HEK293 (cell line): ENCODE results near the gene WDFY2.

Experiments used
- BCL6B ChIP-seq: fragments of 450-650 bp; formaldehyde crosslinking; IDR thresholded peaks from 2 replicates; pipeline ENCODE4 v1.5.1; 2017; ENCODE audit warnings: missing biosample characterization, missing genetic modification characterization
- FEZF1 ChIP-seq: fragments of 450-650 bp; formaldehyde crosslinking; IDR thresholded peaks from 2 replicates; pipeline ENCODE4 v1.5.1; 2016; ENCODE audit warnings: missing biosample characterization, missing genetic modification characterization
- GLI2 ChIP-seq: fragments of 450-650 bp; formaldehyde crosslinking; IDR thresholded peaks from 2 replicates; pipeline ENCODE4; 2017; ENCODE audit warnings: missing biosample characterization, missing genetic modification characterization, low read depth, borderline replicate concordance
- PBX3 ChIP-seq: sonication (generic); formaldehyde crosslinking; IDR thresholded peaks from 2 replicates; pipeline ENCODE4 v1.8.1; 2022; ENCODE audit warnings: mild to moderate bottlenecking, moderate library complexity, missing genetic modification reagents
- SETDB1 ChIP-seq: IDR thresholded peaks from one replicate; pipeline ENCODE4 v1.6.1; 2017; ENCODE audit warnings: mild to moderate bottlenecking, low read length, moderate library complexity, mixed read lengths; ENCODE audit not compliant: insufficient read length
- SP2 ChIP-seq: fragments of 450-650 bp; formaldehyde crosslinking; IDR thresholded peaks from 2 replicates; pipeline ENCODE4 v1.5.1; 2016; ENCODE audit warnings: missing biosample characterization, missing genetic modification characterization
- TCF7L2 ChIP-seq: IDR thresholded peaks from 2 replicates; pipeline ENCODE4 v1.6.1; 2011; ENCODE audit warnings: low read depth, mild to moderate bottlenecking, inconsistent platforms, low read length, moderate library complexity, borderline replicate concordance
- ZBTB17 ChIP-seq: fragments of 450-650 bp; formaldehyde crosslinking; IDR thresholded peaks from 2 replicates; pipeline ENCODE4 v1.5.1; 2016; ENCODE audit warnings: missing biosample characterization, missing genetic modification characterization
- ZBTB21 ChIP-seq: fragments of 450-650 bp; formaldehyde crosslinking; IDR thresholded peaks from 2 replicates; pipeline ENCODE4 v1.5.1; 2017; ENCODE audit warnings: missing biosample characterization, missing genetic modification characterization
- ZBTB44 ChIP-seq: fragments of 450-650 bp; IDR thresholded peaks from 2 replicates; pipeline ENCODE4 v1.5.1; 2018; ENCODE audit warnings: missing biosample characterization, mild to moderate bottlenecking, missing genetic modification characterization
- ZBTB48 ChIP-seq: fragments of 450-650 bp; formaldehyde crosslinking; IDR thresholded peaks from 2 replicates; pipeline ENCODE4 v1.5.1; 2016; ENCODE audit warnings: missing biosample characterization, missing genetic modification characterization
- ZFHX2 ChIP-seq: fragments of 450-650 bp; formaldehyde crosslinking; conservative IDR thresholded peaks from 2 replicates; pipeline ENCODE4 v1.5.1; 2016; ENCODE audit warnings: missing biosample characterization, missing genetic modification characterization
- ZFP3 ChIP-seq: fragments of 450-650 bp; formaldehyde crosslinking; IDR thresholded peaks from 2 replicates; pipeline ENCODE4 v1.5.1; 2016; ENCODE audit warnings: low read depth, missing biosample characterization, missing genetic modification characterization
- ZFP69B ChIP-seq: fragments of 450-650 bp; formaldehyde crosslinking; IDR thresholded peaks from 2 replicates; pipeline ENCODE4 v1.5.1; 2016; ENCODE audit warnings: missing biosample characterization, missing genetic modification characterization
- ZNF140 ChIP-seq: fragments of 450-650 bp; formaldehyde crosslinking; IDR thresholded peaks from 2 replicates; pipeline ENCODE4 v1.5.1; 2016; ENCODE audit warnings: missing biosample characterization, missing genetic modification characterization
- ZNF174 ChIP-seq: fragments of 450-650 bp; formaldehyde crosslinking; IDR thresholded peaks from 2 replicates; pipeline ENCODE4 v1.5.0; 2017; ENCODE audit warnings: missing biosample characterization, mild to moderate bottlenecking, missing genetic modification characterization
- ZNF223 ChIP-seq: fragments of 450-650 bp; formaldehyde crosslinking; IDR thresholded peaks from 2 replicates; pipeline ENCODE4 v1.5.1; 2016; ENCODE audit warnings: missing biosample characterization, missing genetic modification characterization
- ZNF239 ChIP-seq: fragments of 450-650 bp; formaldehyde crosslinking; IDR thresholded peaks from 2 replicates; pipeline ENCODE4 v1.5.1; 2016; ENCODE audit warnings: missing biosample characterization, missing genetic modification characterization
- ZNF24 ChIP-seq: fragments of 450-650 bp; formaldehyde crosslinking; IDR thresholded peaks from 2 replicates; pipeline ENCODE4 v1.5.1; 2016; ENCODE audit warnings: missing biosample characterization, missing genetic modification characterization
- ZNF302 ChIP-seq: fragments of 450-650 bp; formaldehyde crosslinking; IDR thresholded peaks from 2 replicates; pipeline ENCODE4 v1.5.1; 2016; ENCODE audit warnings: missing biosample characterization, missing genetic modification characterization, low read depth
- ZNF350 ChIP-seq: fragments of 450-650 bp; formaldehyde crosslinking; IDR thresholded peaks from 2 replicates; pipeline ENCODE4 v1.5.0; 2017; ENCODE audit warnings: missing biosample characterization, mild to moderate bottlenecking, missing genetic modification characterization
- ZNF426 ChIP-seq: fragments of 450-650 bp; formaldehyde crosslinking; IDR thresholded peaks from 2 replicates; pipeline ENCODE4 v1.5.1; 2017; ENCODE audit warnings: missing biosample characterization, missing genetic modification characterization, mild to moderate bottlenecking, inconsistent platforms, moderate library complexity
- ZNF513 ChIP-seq: fragments of 450-650 bp; IDR thresholded peaks from 2 replicates; pipeline ENCODE4 v1.5.1; 2018; ENCODE audit warnings: missing biosample characterization, missing genetic modification characterization
- ZNF530 ChIP-seq: fragments of 450-650 bp; formaldehyde crosslinking; IDR thresholded peaks from 2 replicates; pipeline ENCODE4 v1.5.1; 2016; ENCODE audit warnings: low read depth, missing biosample characterization, missing genetic modification characterization
- ZNF621 ChIP-seq: fragments of 450-650 bp; formaldehyde crosslinking; IDR thresholded peaks from 2 replicates; pipeline ENCODE4 v1.5.1; 2017; ENCODE audit warnings: missing biosample characterization, missing genetic modification characterization
- ZNF624 ChIP-seq: fragments of 450-650 bp; formaldehyde crosslinking; IDR thresholded peaks from 2 replicates; pipeline ENCODE4 v1.5.1; 2017; ENCODE audit warnings: missing biosample characterization, missing genetic modification characterization
- ZNF626 ChIP-seq: fragments of 450-650 bp; sonication (Bioruptor Pico); formaldehyde crosslinking; IDR thresholded peaks from 2 replicates; pipeline ENCODE4 v1.5.1; 2018; ENCODE audit warnings: missing biosample characterization, missing genetic modification characterization, inconsistent platforms
- ZNF629 ChIP-seq: fragments of 450-650 bp; formaldehyde crosslinking; IDR thresholded peaks from 2 replicates; pipeline ENCODE4 v1.5.1; 2017; ENCODE audit warnings: missing biosample characterization, missing genetic modification characterization
- ZNF658 ChIP-seq: fragments of 450-650 bp; formaldehyde crosslinking; IDR thresholded peaks from 2 replicates; pipeline ENCODE4; 2016; ENCODE audit warnings: missing biosample characterization, missing genetic modification characterization
- ZNF701 ChIP-seq: fragments of 450-650 bp; formaldehyde crosslinking; IDR thresholded peaks from 2 replicates; pipeline ENCODE4 v1.5.1; 2016; ENCODE audit warnings: missing biosample characterization, missing genetic modification characterization
- ZNF792 ChIP-seq: fragments of 450-650 bp; formaldehyde crosslinking; IDR thresholded peaks from 2 replicates; pipeline ENCODE4 v1.5.1; 2016; ENCODE audit warnings: missing biosample characterization, missing genetic modification characterization
- ZNF830 ChIP-seq: fragments of 450-650 bp; IDR thresholded peaks from 2 replicates; pipeline ENCODE4 v1.5.0; 2018; ENCODE audit warnings: missing biosample characterization, missing genetic modification characterization, low read depth, mild to moderate bottlenecking, moderate library complexity
- ZSCAN16 ChIP-seq: fragments of 450-650 bp; formaldehyde crosslinking; IDR thresholded peaks from 2 replicates; pipeline ENCODE4 v1.5.1; 2016; ENCODE audit warnings: missing biosample characterization, missing genetic modification characterization

The WDFY2 gene

DNA sequence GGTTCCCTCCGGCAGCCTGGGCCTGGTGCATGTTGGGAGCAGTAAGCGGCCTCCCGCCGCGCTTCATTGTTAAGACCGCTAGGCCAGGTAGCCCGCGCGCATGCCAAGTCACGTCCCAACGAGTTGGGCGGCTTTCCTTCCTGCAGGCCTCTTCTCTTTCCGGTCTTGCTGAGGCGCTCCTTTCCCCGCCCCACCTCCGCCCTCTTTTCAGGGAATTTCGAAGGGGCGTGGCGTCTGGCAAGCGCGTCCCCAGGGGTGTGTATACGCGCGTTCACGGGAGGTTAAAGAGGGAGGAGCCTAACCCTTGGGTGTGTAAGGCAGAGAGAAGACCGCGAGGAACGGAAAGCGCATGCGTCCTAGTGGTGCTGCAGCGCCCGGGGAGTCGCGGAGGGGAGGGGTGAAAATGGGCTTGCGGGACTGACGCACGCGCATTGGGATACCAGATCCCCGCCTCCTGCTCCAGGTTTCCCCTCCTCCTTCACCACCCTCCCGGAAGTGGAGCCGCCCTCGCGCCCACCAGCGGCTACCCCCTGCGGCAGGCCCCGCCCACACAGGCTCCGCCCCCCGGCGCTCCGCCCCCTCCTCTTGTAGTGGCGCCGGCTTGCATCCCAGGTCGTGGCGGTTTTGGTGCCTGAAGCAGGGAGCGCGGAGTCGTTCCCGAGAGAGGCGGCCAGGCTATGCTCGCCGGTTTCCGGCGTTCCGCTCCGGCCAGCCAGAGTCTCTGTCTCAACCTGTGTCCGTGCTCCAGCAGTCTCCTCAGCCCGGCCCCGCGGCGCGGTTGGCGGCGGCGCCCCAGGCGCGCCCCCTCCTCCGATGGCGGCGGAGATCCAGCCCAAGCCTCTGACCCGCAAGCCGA lies at the start of gene WDFY2 (continued):
- TF ChIP-seq ZNF223 (tag by site-specific recombination): no peak
- no peak for TF ChIP-seq ZNF513 (tag by site-specific recombination)
- peak; percentile 89 for TF ChIP-seq SP2 (tag by site-specific recombination)
- TF ChIP-seq ZNF24: no peak
- no peak for TF ChIP-seq TCF7L2
- no peak for TF ChIP-seq ZNF426
- no peak for TF ChIP-seq ZNF350
- no peak for TF ChIP-seq ZBTB44 (tag by site-specific recombination)
- no peak for TF ChIP-seq ZNF701 (tag by site-specific recombination)
- TF ChIP-seq ZBTB48 (tag by site-specific recombination): no peak
- peak; percentile 96 for TF ChIP-seq ZFHX2 (tag by site-specific recombination)
- TF ChIP-seq ZNF530: no peak
- no peak for TF ChIP-seq ZNF792
- peak; percentile 37 for TF ChIP-seq ZNF629 (tag by site-specific recombination)
- no peak for TF ChIP-seq ZNF140 (tag by site-specific recombination)
- no peak for TF ChIP-seq PBX3 (CRISPR knock-in tag)
- peak; percentile 65; the same call in 1 of the 2 replicates for TF ChIP-seq ZBTB17 (tag by site-specific recombination)
- TF ChIP-seq ZNF302 (tag by site-specific recombination): no peak
- TF ChIP-seq ZSCAN16 (tag by site-specific recombination): no peak
- no peak for TF ChIP-seq ZNF658
- TF ChIP-seq GLI2 (tag by site-specific recombination): no peak
- TF ChIP-seq ZFP69B (tag by site-specific recombination): 0 out of 2 replicates have a peak, but pooled peaks have one; percentile 29
- TF ChIP-seq FEZF1 (tag by site-specific recombination): no peak
- TF ChIP-seq SETDB1: no peak
- TF ChIP-seq ZFP3 (tag by site-specific recombination): no peak
- TF ChIP-seq ZNF239 (tag by site-specific recombination): no peak
- TF ChIP-seq ZNF626 (tag by site-specific recombination): no peak
- TF ChIP-seq BCL6B (tag by site-specific recombination): no peak
- TF ChIP-seq ZNF830 (tag by site-specific recombination): no peak
- TF ChIP-seq ZBTB21 (tag by site-specific recombination): no peak; the same call in 1 of the 2 replicates
- TF ChIP-seq ZNF174 (tag by site-specific recombination): no peak
- no peak for TF ChIP-seq ZNF621 (tag by site-specific recombination)
- no peak for TF ChIP-seq ZNF624 (tag by site-specific recombination)
